ENCODE measurements around the gene CYP46A1.

- TF ChIP-seq POLR2AphosphoS5 (IDR thresholded peaks at IDR 0.05; ENCODE audit: low read depth) (no peak), CTCF (IDR thresholded peaks at IDR 0.05; ENCODE audit: insufficient read depth, low read length) (no peak)
These were observed 8.7 kb upstream of the CYP46A1 start for GRCh38 chr14:99675382-99675835.
